NB4 (cell line): ENCODE results near the gene CEMIP.

Source experiments
- MYC ChIP-seq: IDR thresholded peaks from 2 replicates; pipeline ENCODE4 v1.6.1; 2011; ENCODE audit warnings: low read depth, low read length
- POLR2A ChIP-seq: IDR thresholded peaks from 2 replicates; pipeline ENCODE4 v1.6.1; 2011; ENCODE audit warnings: mild to moderate bottlenecking; ENCODE audit not compliant: insufficient read length; ENCODE audit errors: extremely low read depth
- TF ChIP-seq, protein P1 (sequence below): IDR thresholded peaks from one replicate; pipeline ENCODE4 v1.5.1; 2012; ENCODE audit warnings: low read depth, low read length
- TF ChIP-seq, protein P2 (sequence below): IDR thresholded peaks from 2 replicates; pipeline ENCODE4 v1.6.1; 2011; ENCODE audit warnings: low read depth, low read length

DNA sequence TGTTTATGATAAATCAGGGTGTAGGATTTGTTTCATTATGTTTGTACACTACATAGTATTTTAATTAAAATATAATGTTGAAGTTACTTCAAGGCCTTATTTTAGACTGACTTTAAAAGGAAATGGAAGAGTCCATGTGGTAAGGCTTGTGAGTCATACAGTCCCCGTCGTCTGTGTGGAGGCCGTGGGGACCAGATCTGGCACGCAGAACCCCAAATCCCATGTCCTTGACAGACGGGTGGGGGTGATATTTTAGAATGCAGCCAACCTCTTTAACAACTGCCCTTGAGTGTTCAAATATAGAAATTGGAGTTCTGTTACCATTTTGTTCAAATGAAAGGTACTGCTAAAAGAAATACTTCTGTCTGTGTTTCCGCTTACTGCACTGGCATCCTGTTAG, 48.2 kb upstream of the CEMIP start:
- TF ChIP-seq, protein P1, sequence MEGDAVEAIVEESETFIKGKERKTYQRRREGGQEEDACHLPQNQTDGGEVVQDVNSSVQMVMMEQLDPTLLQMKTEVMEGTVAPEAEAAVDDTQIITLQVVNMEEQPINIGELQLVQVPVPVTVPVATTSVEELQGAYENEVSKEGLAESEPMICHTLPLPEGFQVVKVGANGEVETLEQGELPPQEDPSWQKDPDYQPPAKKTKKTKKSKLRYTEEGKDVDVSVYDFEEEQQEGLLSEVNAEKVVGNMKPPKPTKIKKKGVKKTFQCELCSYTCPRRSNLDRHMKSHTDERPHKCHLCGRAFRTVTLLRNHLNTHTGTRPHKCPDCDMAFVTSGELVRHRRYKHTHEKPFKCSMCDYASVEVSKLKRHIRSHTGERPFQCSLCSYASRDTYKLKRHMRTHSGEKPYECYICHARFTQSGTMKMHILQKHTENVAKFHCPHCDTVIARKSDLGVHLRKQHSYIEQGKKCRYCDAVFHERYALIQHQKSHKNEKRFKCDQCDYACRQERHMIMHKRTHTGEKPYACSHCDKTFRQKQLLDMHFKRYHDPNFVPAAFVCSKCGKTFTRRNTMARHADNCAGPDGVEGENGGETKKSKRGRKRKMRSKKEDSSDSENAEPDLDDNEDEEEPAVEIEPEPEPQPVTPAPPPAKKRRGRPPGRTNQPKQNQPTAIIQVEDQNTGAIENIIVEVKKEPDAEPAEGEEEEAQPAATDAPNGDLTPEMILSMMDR = no peak
- TF ChIP-seq MYC (no peak), POLR2A (no peak)
- TF ChIP-seq, protein P2, sequence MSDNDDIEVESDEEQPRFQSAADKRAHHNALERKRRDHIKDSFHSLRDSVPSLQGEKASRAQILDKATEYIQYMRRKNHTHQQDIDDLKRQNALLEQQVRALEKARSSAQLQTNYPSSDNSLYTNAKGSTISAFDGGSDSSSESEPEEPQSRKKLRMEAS = no peak
